Osteoblast (primary cell): Measurements from ENCODE around the gene HK1. TPM values are rescaled to one million over a fixed set of nuclear protein-coding genes. Genes with fewer than 3 reads are reported as not detected.

Experiments
- DNase-seq: peaks from one replicate; pipeline ENCODE4 v3.0.0; 2011; ENCODE audit warnings: low spot score, mixed read lengths; ENCODE audit not compliant: insufficient read length; ENCODE audit errors: missing footprints
- H2AFZ ChIP-seq: 2 replicates; pipeline ENCODE4 v1.6.0; 2011; ENCODE audit warnings: mild to moderate bottlenecking, low read length
- H3K27ac ChIP-seq: 2 replicates; pipeline ENCODE4 v1.5.1; 2011; ENCODE audit warnings: mild to moderate bottlenecking, low read depth, low read length, moderate library complexity
- H3K27me3 ChIP-seq: 2 replicates; pipeline ENCODE4 v1.6.0; 2012; ENCODE audit warnings: mild to moderate bottlenecking, control low read depth, inconsistent platforms, low read length, moderate library complexity; ENCODE audit not compliant: insufficient read depth
- H3K36me3 ChIP-seq: 2 replicates; pipeline ENCODE4 v1.5.1; 2011; ENCODE audit warnings: mild to moderate bottlenecking, low read length, control low read depth, moderate library complexity; ENCODE audit not compliant: insufficient read depth
- H3K4me1 ChIP-seq: 2 replicates; pipeline ENCODE4 v1.5.1; 2011; ENCODE audit warnings: mild to moderate bottlenecking, low read length, control low read depth, moderate library complexity; ENCODE audit not compliant: insufficient read depth
- H3K4me2 ChIP-seq: 2 replicates; pipeline ENCODE4 v1.6.0; 2011; ENCODE audit warnings: mild to moderate bottlenecking, low read length; ENCODE audit not compliant: insufficient read depth
- H3K4me3 ChIP-seq: fragments of 200-600 bp; sonication (generic); 3 replicates; pipeline ENCODE4 v1.5.1; 2012; ENCODE audit warnings: mild to moderate bottlenecking, low read length, inconsistent platforms; ENCODE audit not compliant: insufficient read depth
- H3K79me2 ChIP-seq: 2 replicates; pipeline ENCODE4 v1.6.0; 2012; ENCODE audit warnings: mild to moderate bottlenecking, low read length, control low read depth, inconsistent platforms; ENCODE audit not compliant: insufficient read depth
- H3K9me3 ChIP-seq: 2 replicates; pipeline ENCODE4 v1.5.1; 2011; ENCODE audit warnings: low read depth, low read length, control low read depth
- H4K20me1 ChIP-seq: 2 replicates; pipeline ENCODE4 v1.6.0; 2012; ENCODE audit warnings: mild to moderate bottlenecking, low read length, control low read depth; ENCODE audit not compliant: insufficient read depth
- CTCF ChIP-seq: IDR thresholded peaks from 2 replicates; pipeline ENCODE4 v1.5.1; 2011; ENCODE audit warnings: mild to moderate bottlenecking, low read depth, low read length, moderate library complexity; ENCODE audit errors: extremely low read depth
- total RNA-seq: library from RNA; depleted of rRNA; stranded (reverse); fragments of >200 nt; gene quantifications from 2 replicates; pipeline ENCODE4 v1.2.3, GENCODE V29; 2012

The HK1 gene
- total RNA-seq, 1 donor = 111 TPM

- Histone ChIP-seq H4K20me1 (no peaks in the 10 kb centered on the region), H2AFZ (no peak overlapping the region), H3K27me3 (no peaks in the 10 kb centered on the region), H3K4me2 (no peak overlapping the region), H3K9me3 (no peaks in the 10 kb centered on the region), H3K4me1 (peaks cover 43% of the 10 kb centered on the region), H3K36me3 (peaks cover 16% of the 10 kb centered on the region), H3K79me2 (no peaks in the 10 kb centered on the region), H3K4me3 (no peak overlapping the region), H3K27ac (no peak overlapping the region)
- DNase-seq = no peak
- TF ChIP-seq CTCF = no peak
Observed at GRCh38 chr10:69406302-69406811, 128.1 kb downstream of the HK1 start.

GRCh38 chr10:69406816-69407580 lies 128.7 kb downstream of the HK1 start:
- Histone ChIP-seq H3K36me3 (peaks cover 14% of the 10 kb centered on the region), H3K79me2 (no peaks in the 10 kb centered on the region), H3K4me3 (no peak overlapping the region), H3K9me3 (no peaks in the 10 kb centered on the region), H4K20me1 (no peaks in the 10 kb centered on the region), H2AFZ (no peak overlapping the region), H3K27me3 (no peaks in the 10 kb centered on the region), H3K4me1 (peaks cover 43% of the 10 kb centered on the region), H3K27ac (no peak overlapping the region), H3K4me2 (no peak overlapping the region)
- TF ChIP-seq CTCF = no peak
- no peak for DNase-seq

DNA sequence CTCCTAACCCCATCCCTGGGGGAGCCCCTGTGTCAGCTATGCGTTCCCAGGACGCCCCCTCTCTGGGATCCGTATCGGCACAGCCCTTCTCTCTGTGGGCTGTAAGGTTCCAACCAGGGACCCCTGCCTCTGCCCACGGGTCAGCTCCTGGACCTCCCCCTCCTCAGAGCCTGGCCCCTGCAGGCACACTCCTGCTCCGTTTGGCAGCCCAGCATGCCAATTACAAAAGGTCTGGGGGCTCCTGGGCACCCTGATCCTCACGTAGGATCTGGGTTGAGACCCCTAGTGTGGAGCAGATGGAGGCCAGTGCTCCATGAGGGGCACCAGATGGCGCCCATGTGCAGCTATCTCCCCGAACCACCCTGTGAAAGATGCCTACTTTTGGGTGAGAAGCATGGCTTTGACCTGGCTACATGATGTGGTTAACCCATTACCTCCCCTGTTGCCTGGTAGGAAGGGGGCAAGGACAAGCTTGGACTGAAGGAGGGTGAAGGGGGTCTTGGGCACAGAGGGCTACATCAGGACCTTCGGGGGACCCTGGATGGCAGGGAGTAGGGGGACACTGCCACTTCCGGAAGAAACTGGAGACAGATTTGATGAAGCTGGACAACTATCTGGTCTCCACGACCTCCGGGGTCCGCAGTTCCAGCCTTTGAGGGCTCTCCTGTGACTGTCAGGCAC lies 129.5 kb downstream of the HK1 start:
- H3K4me3 ChIP-seq = peak overlapping the region; percentile 53
- no peaks in the 10 kb centered on the region for H3K27me3 ChIP-seq
- peaks cover 41% of the 10 kb centered on the region for H3K4me1 ChIP-seq
- peak overlapping the region; percentile 73 for H3K4me2 ChIP-seq
- no peaks in the 10 kb centered on the region for H3K9me3 ChIP-seq
- no peak overlapping the region for H3K27ac ChIP-seq
- H4K20me1 ChIP-seq = no peaks in the 10 kb centered on the region
- peak; percentile 38 for TF ChIP-seq CTCF
- H3K79me2 ChIP-seq = no peaks in the 10 kb centered on the region
- DNase-seq = no peak
- H2AFZ ChIP-seq = no peak overlapping the region
- H3K36me3 ChIP-seq = peaks cover 10% of the 10 kb centered on the region
